Ishikawa (cell line): ENCODE results near the gene ICA1L.
A peak's percentile ranks its signal among the peaks of the same experiment; 100 is the strongest.

Experiments
- CEBPB ChIP-seq: IDR thresholded peaks from 2 replicates; pipeline ENCODE4 v1.6.1; 2012
- CREB1 ChIP-seq: IDR thresholded peaks from 2 replicates; pipeline ENCODE4 v1.6.1; 2012; ENCODE audit warnings: low read depth
- EGR1 ChIP-seq: IDR thresholded peaks from 2 replicates; pipeline ENCODE4 v1.6.1; 2012
- EP300 ChIP-seq: IDR thresholded peaks from 2 replicates; pipeline ENCODE4 v1.6.1; 2012; ENCODE audit warnings: borderline replicate concordance
- FOXM1 ChIP-seq: IDR thresholded peaks from 2 replicates; pipeline ENCODE4 v1.6.1; 2012; ENCODE audit warnings: low read depth, borderline replicate concordance
- MAX ChIP-seq: IDR thresholded peaks from 2 replicates; pipeline ENCODE4 v1.6.1; 2012
- NFIC ChIP-seq: IDR thresholded peaks from 2 replicates; pipeline ENCODE4 v1.6.1; 2012
- RAD21 ChIP-seq: IDR thresholded peaks from 2 replicates; pipeline ENCODE4 v1.6.1; 2012; ENCODE audit warnings: low read depth
- REST ChIP-seq: IDR thresholded peaks from 2 replicates; pipeline ENCODE4 v1.6.1; 2012; ENCODE audit warnings: low read depth, mild to moderate bottlenecking
- TAF1 ChIP-seq: IDR thresholded peaks from 2 replicates; pipeline ENCODE4 v1.6.1; 2012; ENCODE audit warnings: low read depth, mild to moderate bottlenecking
- TCF12 ChIP-seq: IDR thresholded peaks from 2 replicates; pipeline ENCODE4 v1.6.1; 2012; ENCODE audit warnings: low read depth
- TEAD4 ChIP-seq: IDR thresholded peaks from 2 replicates; pipeline ENCODE4 v1.6.1; 2012
- USF1 ChIP-seq: IDR thresholded peaks from 2 replicates; pipeline ENCODE4 v1.6.1; 2012
- YY1 ChIP-seq: IDR thresholded peaks from 2 replicates; pipeline ENCODE4 v1.6.1; 2012; ENCODE audit warnings: low read depth
- ZBTB7A ChIP-seq: IDR thresholded peaks from 2 replicates; pipeline ENCODE4 v1.6.1; 2012; ENCODE audit warnings: low read depth

ICA1L gene

GRCh38 chr2:202758604-202759003 is 113.0 kb downstream of the ICA1L start:
- TF ChIP-seq RAD21 (no peak), EGR1 (no peak), NFIC (peak; percentile 76), ZBTB7A (no peak), EP300 (peak; percentile 50; the same call in 1 of the 2 replicates), FOXM1 (no peak), TEAD4 (peak; percentile 43; the same call in 1 of the 2 replicates), TCF12 (peak; percentile 32; the same call in 1 of the 2 replicates), TAF1 (no peak), CEBPB (no peak), MAX (no peak; the same call in 1 of the 2 replicates), YY1 (no peak), REST (no peak), CREB1 (no peak), USF1 (no peak)

GRCh38 chr2:202758128-202758527 is 113.4 kb downstream of the ICA1L start:
- TF ChIP-seq USF1, result no peak
- TF ChIP-seq NFIC, result no peak
- TF ChIP-seq TAF1, result no peak
- TF ChIP-seq TCF12, result no peak
- no peak for TF ChIP-seq MAX

GRCh38 chr2:202757339-202757738 is 114.2 kb downstream of the ICA1L start:
- TF ChIP-seq TCF12, result no peak
- no peak for TF ChIP-seq FOXM1
- TF ChIP-seq TAF1, result no peak

DNA sequence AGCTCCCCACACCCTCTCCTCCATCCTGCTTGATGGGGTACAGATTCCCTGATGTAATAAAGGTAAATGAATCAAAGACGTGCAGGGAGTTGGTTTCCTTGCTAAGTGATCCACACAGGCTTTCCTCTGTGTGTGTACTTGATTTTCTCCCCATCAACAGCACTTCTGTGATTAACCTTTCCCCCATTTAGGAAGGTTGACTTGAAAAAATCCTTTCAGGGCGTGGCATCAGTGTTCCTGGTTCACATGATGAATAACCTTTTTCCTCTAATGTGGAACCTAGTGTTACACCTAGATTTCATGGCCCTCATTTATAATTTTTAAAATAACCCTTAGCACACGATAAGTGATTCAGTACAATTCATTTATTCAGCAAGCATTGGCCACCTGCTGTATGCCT is 115.0 kb downstream of the ICA1L start:
- TF ChIP-seq TAF1, result no peak
- TF ChIP-seq MAX, result no peak
- TF ChIP-seq YY1, result no peak
- TF ChIP-seq CREB1, result no peak
- no peak for TF ChIP-seq NFIC
- TF ChIP-seq REST, result no peak
- TF ChIP-seq RAD21, result no peak

DNA sequence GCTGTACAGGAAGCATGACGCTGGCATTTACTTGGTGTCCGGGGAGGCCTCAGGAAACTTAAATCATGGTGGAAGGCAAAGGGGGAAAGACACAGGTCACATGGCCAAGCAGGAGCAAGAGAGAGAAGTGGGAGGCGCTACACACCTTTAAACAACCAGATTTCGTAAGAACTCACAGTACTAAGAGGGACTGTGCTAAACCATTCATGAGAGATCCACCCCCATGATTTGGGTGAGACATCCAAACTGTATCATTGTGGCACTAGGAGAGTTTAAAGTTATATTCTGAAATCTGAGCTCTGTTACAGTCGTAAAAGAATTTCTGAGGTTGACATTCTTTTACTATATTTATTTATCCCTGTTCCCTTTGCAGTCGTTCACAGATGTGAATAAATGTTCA is 116.6 kb downstream of the ICA1L start:
- 0 out of 2 replicates have a peak, but pooled peaks have one; percentile 21 for TF ChIP-seq USF1
- TF ChIP-seq TEAD4, result no peak

DNA sequence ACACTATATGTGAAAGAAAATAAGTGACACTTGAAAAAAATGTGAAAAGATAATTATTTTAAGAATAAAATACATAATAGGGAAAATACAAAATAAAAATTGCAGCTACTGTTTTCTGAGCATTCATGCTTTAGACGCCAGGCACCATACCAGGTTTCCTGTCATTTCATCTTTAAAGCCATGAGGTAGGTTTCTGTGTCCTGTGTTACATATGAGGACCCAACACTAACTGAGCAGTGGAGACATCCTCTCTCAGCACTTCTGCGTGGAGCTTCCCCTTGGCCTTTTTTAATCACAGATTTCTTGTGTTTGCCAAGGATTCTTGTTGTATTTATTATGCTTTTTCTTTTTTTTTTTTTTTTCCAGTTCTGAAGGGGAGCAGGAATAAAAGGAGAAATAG is 119.5 kb downstream of the ICA1L start:
- TF ChIP-seq CREB1, result no peak
- no peak for TF ChIP-seq ZBTB7A
- TF ChIP-seq RAD21, result no peak
- TF ChIP-seq TEAD4, result no peak
- TF ChIP-seq TAF1, result no peak
